ENCODE measurements around the gene RAI14.
"Not testable (repeated sequence)": the region's sequence is repeated elsewhere in the genome, so short reads cannot be mapped to it uniquely, and the experiment has no call there.

RAI14 gene

DNA sequence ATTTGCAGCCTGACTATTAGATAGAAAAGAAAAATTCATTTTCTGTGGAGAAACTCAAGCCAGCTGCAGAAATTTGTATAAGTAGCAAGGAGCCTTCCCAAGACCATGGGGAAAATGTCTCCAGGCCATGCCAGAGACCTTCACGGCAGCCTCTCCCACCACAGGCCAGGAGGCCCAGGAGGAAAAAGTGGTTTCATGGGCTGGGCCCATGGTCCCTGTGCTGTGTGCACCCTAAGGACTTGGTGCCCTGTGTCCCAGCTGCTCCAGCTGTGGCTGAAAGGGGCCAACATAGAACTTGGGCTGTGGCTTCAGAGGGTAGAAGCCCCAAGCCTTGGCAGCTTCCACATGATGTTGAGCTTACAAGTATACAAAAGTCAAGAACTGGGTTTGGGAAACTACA is 109.5 kb downstream of the RAI14 start:
- no peak for TF ChIP-seq CTCF (IDR thresholded peaks at IDR 0.05; ENCODE audit: control insufficient read depth, extremely low read depth, insufficient read depth)
- no peak for DNase-seq (ENCODE audit: low read depth)
- H3K4me3 ChIP-seq (ENCODE audit: low read depth, low read length): no peak overlapping the region

- TF ChIP-seq CTCF (IDR thresholded peaks at IDR 0.05; ENCODE audit: control insufficient read depth, extremely low read depth, insufficient read depth): no peak
- no peak for DNase-seq (ENCODE audit: low read depth)
- H3K4me3 ChIP-seq (ENCODE audit: low read depth, low read length): no peak overlapping the region
Observed at GRCh38 chr5:34767180-34767579, 111.1 kb downstream of the RAI14 start.

- DNase-seq (ENCODE audit: low read depth): no peak
Observed at GRCh38 chr5:34770486-34770885, 114.4 kb downstream of the RAI14 start.

GRCh38 chr5:34771076-34771475 is 114.9 kb downstream of the RAI14 start:
- no peak for DNase-seq (ENCODE audit: low read depth)
- no peak for TF ChIP-seq CTCF (IDR thresholded peaks at IDR 0.05; ENCODE audit: control insufficient read depth, extremely low read depth, insufficient read depth)

More at GRCh38 chr5:34770486-34770885, 114.4 kb downstream of the RAI14 start:
- TF ChIP-seq CTCF (IDR thresholded peaks at IDR 0.05; ENCODE audit: control insufficient read depth, extremely low read depth, insufficient read depth): no peak
- H3K4me3 ChIP-seq (ENCODE audit: low read depth, low read length): no peak overlapping the region

DNA sequence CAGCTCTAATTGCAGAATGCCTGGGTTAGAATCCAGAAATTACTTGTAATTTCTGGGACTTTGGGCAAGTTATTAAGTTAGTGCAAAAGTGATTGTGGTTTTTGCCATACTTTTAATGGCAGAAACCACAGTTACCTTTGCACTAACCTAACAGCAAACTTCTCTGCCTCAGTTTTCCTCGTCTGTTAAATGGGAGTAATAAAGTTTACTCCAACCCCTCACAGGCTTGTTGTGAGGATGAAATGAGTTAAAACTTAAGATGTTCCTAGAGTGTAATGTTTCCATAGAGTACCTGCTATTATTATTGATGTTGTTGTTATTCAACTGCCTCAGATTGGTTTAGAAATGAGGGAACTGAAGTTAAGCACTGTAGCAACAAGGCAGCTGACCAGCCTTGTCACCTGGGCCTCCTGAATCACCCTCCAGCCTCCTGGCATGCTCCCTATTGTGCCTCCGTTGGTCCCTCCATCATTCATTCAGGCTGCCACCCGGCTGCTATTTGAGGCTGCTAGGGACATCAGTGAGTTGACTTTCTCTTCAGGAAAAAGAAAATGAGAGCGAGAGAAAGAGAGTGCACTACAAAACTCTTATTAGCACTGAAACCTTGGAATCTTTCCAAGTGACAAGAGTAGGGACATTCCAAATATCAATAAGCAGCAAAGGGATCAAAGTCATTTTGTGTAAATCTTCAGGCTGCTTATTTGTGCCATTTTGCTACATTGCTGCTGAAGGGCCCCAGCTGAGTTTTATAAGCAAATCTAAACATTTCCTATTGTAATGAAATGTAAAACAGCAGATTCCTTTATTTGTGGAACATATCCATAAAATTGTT is 116.4 kb downstream of the RAI14 start:
- no peak overlapping the region for H3K4me3 ChIP-seq (ENCODE audit: low read depth, low read length)
- TF ChIP-seq CTCF (IDR thresholded peaks at IDR 0.05; ENCODE audit: control insufficient read depth, extremely low read depth, insufficient read depth): no peak
- DNase-seq (ENCODE audit: low read depth): no peak

More at GRCh38 chr5:34771076-34771475, 114.9 kb downstream of the RAI14 start:
- no peak overlapping the region for H3K4me3 ChIP-seq (ENCODE audit: low read depth, low read length)

DNA sequence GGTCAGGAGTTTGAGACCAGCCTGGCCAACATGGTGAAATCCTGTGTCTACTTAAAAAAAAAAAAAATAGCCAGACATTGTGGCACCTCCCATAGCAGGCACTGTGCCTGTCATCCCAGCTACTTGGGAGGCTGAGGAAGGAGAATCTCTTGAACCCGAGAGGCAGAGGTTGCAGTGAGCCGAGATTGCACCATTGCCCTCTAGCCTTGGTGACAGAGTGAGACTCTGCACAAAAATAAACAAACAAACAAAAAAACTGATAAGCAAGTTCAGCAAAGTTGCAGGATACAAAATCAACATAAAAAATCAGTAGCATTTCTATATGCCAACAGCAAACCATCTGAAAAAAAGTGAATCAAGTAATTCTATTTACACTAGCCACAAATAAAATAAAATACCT is 118.0 kb downstream of the RAI14 start:
- TF ChIP-seq CTCF (IDR thresholded peaks at IDR 0.05; ENCODE audit: control insufficient read depth, extremely low read depth, insufficient read depth): no peak
- no peak for DNase-seq (ENCODE audit: low read depth)
- no peak overlapping the region for H3K4me3 ChIP-seq (ENCODE audit: low read depth, low read length)

- not testable (repeated sequence) for H3K4me3 ChIP-seq (ENCODE audit: low read depth, low read length); DNase-seq (ENCODE audit: low read depth)
Observed at GRCh38 chr5:34774678-34775077, 118.5 kb downstream of the RAI14 start.

All from LNCaP clone FGC (cell line).